Natural killer cell (primary cell): ENCODE measurements around the gene PPP1R12C. TPM values are rescaled to one million over a fixed set of nuclear protein-coding genes. Genes with fewer than 3 reads are reported as not detected.

ENCODE experiments used
- ATAC-seq, 3 donors: fragments of 150-1000 bp in 2 of 3; fragments of 200-7000 bp in 1 of 3; cut with Tn5 transposase; 1 replicate in 1 of 3; 2 replicates in 2 of 3; pipeline ENCODE4 v1.10.0; 2021; ENCODE audit warnings: mild to moderate bottlenecking in 2 of 3, moderate library complexity in 2 of 3
- DNase-seq, 2 donors: peaks; one replicate each; pipeline versions ENCODE4 v3.0.0 to v3.0.0-alpha.2; 2013 to 2021; ENCODE audit warnings: mixed read lengths in 1 of 2
- H3K27ac ChIP-seq: one replicate; pipeline ENCODE4 v1.5.1; 2013; ENCODE audit warnings: mild to moderate bottlenecking, low read length
- H3K27me3 ChIP-seq: one replicate; pipeline ENCODE4 v1.6.1; 2013; ENCODE audit warnings: low read length; ENCODE audit not compliant: control insufficient read depth, insufficient read depth
- H3K36me3 ChIP-seq: one replicate; pipeline ENCODE4 v1.6.1; 2013; ENCODE audit warnings: low read length; ENCODE audit not compliant: control insufficient read depth, insufficient read depth
- H3K4me1 ChIP-seq: one replicate; pipeline ENCODE4 v1.6.1; 2013; ENCODE audit warnings: low read length; ENCODE audit not compliant: control insufficient read depth, insufficient read depth
- H3K4me3 ChIP-seq: one replicate; pipeline ENCODE4 v1.5.1; 2013; ENCODE audit warnings: low read length
- H3K9me3 ChIP-seq: one replicate; pipeline ENCODE4 v1.6.1; 2013; ENCODE audit warnings: low read length; ENCODE audit not compliant: control insufficient read depth, insufficient read depth
- H3K27ac Mint-ChIP-seq, 2 donors: one replicate each; pipeline ENCODE4 v1.8.0; 2022; ENCODE audit warnings: mild to moderate bottlenecking in 2 of 2, mixed read lengths in 2 of 2, moderate library complexity in 1 of 2
- H3K27me3 Mint-ChIP-seq, 2 donors: one replicate each; pipeline ENCODE4 v1.8.0; 2022; ENCODE audit warnings: low read depth in 2 of 2, mixed read lengths in 2 of 2
- H3K36me3 Mint-ChIP-seq: one replicate; pipeline ENCODE4 v1.8.0; 2022; ENCODE audit warnings: mixed read lengths
- H3K4me1 Mint-ChIP-seq, 2 donors: one replicate each; pipeline ENCODE4 v1.8.0; 2022; ENCODE audit warnings: mixed read lengths in 2 of 2
- H3K4me3 Mint-ChIP-seq: one replicate; pipeline ENCODE4 v1.8.0; 2022; ENCODE audit warnings: mild to moderate bottlenecking, moderate library complexity, mixed read lengths
- H3K9me3 Mint-ChIP-seq, 2 donors: one replicate each; pipeline ENCODE4 v1.8.0; 2022; ENCODE audit warnings: mixed read lengths in 2 of 2
- CTCF ChIP-seq: fragments of 200-600 bp; IDR thresholded peaks from one replicate; pipeline ENCODE4 v1.8.0; 2022; ENCODE audit warnings: antibody characterized with exemption
- WGBS: methylation state at CpG from one replicate; pipeline ENCODE4 v1.1.7; 2013; ENCODE audit warnings: missing lambda C conversion rate; ENCODE audit not compliant: insufficient coverage; 5-methylcytosine and 5-hydroxymethylcytosine counted together
- intact Hi-C: fragments of 100-400 bp; cut with micrococcal nuclease; formaldehyde crosslinking; loops from one replicate; pipeline ENCODE4 v1.14.2; 2022
- total RNA-seq, 4 donors: library from RNA; stranded (reverse); fragments of 120-200 nt in 1 of 4; gene quantifications; one replicate each; pipeline versions ENCODE4 v1.2.3 to v1.2.4, GENCODE V29; 2013 to 2022

The PPP1R12C gene
- total RNA-seq, 3 donors from 2014 or later (not counting 1 experiment from before 2014, with no cell fraction given) = 162 to 178 (median 174) TPM

- no peak for DNase-seq
- Mint-ChIP-seq H3K4me1 (peaks cover 2 to 24% of the 10 kb centered on the region in 2 donors), H3K4me3 (no peak overlapping the region), H3K27me3 (peaks cover 8 to 29% of the 10 kb centered on the region in 2 donors), H3K27ac (no peak overlapping the region), H3K36me3 (no peaks in the 10 kb centered on the region), H3K9me3 (no peaks in the 10 kb centered on the region)
- intact Hi-C loops = loop anchor here (10.0 kb wide), 1 partner anchor 504 kb away; no protein-coding TSS in a partner anchor
- no peak for TF ChIP-seq CTCF
- Histone ChIP-seq H3K9me3 (no peaks in the 10 kb centered on the region), H3K27me3 (peaks cover 30% of the 10 kb centered on the region), H3K4me1 (peaks cover 22% of the 10 kb centered on the region), H3K27ac (no peak overlapping the region), H3K4me3 (no peak overlapping the region), H3K36me3 (no peaks in the 10 kb centered on the region)
- WGBS = 86% methylated on average over 18 of the region's 18 CpGs
- ATAC-seq = no peak
Observed at GRCh38 chr19:55158848-55159749, 41.7 kb upstream of the PPP1R12C start.

- no peak for ATAC-seq
- Histone ChIP-seq H3K27me3 (peaks cover 30% of the 10 kb centered on the region), H3K9me3 (no peaks in the 10 kb centered on the region), H3K4me3 (no peak overlapping the region), H3K36me3 (no peaks in the 10 kb centered on the region), H3K27ac (no peak overlapping the region), H3K4me1 (peaks cover 22% of the 10 kb centered on the region)
- H3K9me3 Mint-ChIP-seq = no peaks in the 10 kb centered on the region
- peaks cover 8 to 25% of the 10 kb centered on the region in 2 donors for H3K27me3 Mint-ChIP-seq
- intact Hi-C loops = loop anchor here (10.0 kb wide), 1 partner anchor 504 kb away; no protein-coding TSS in a partner anchor
- H3K36me3 Mint-ChIP-seq = no peaks in the 10 kb centered on the region
- no peak overlapping the region for H3K4me3 Mint-ChIP-seq
- no peak for TF ChIP-seq CTCF
- peaks cover 6 to 30% of the 10 kb centered on the region in 2 donors for H3K4me1 Mint-ChIP-seq
- 85% methylated on average over 4 of the region's 4 CpGs for WGBS
- H3K27ac Mint-ChIP-seq = peak overlapping the region in 1 of 2 donors; percentile 53
- DNase-seq = no peak
Observed at GRCh38 chr19:55158423-55158822, 41.0 kb upstream of the PPP1R12C start.

GRCh38 chr19:55157064-55157908 lies 39.8 kb upstream of the PPP1R12C start, which contains the start of gene TNNI3:
TNNI3 (minus strand) TSS chr19:55157732; CDS start chr19:55157589, 143 bp downstream.
- Mint-ChIP-seq H3K27me3 (peaks cover 8 to 22% of the 10 kb centered on the region in 2 donors), H3K4me1 (peaks cover 8 to 33% of the 10 kb centered on the region in 2 donors), H3K4me3 (no peak within 1 kb of the TSS), H3K9me3 (peaks cover under 1 to 1% of the 10 kb centered on the region in 2 donors), H3K27ac (peak within 1 kb of the TSS in 1 of 2 donors; percentile 53), H3K36me3 (no peaks in the 10 kb centered on the region)
- intact Hi-C loops = loop anchor here (10.0 kb wide), 1 partner anchor 502 kb away; no protein-coding TSS in a partner anchor
- no peak for ATAC-seq
- no peak for TF ChIP-seq CTCF
- WGBS = 44% methylated on average over 39 of the region's 39 CpGs
- H3K36me3 ChIP-seq = no peaks in the 10 kb centered on the region
- H3K27me3 ChIP-seq = peaks cover 30% of the 10 kb centered on the region
- H3K4me3 ChIP-seq = no peak within 1 kb of the TSS
- H3K27ac ChIP-seq = no peak within 1 kb of the TSS
- no peaks in the 10 kb centered on the region for H3K9me3 ChIP-seq
- no peak for DNase-seq
- peaks cover 22% of the 10 kb centered on the region for H3K4me1 ChIP-seq
